A549 (cell line): ENCODE results near the gene EIF4G3.

Source experiments
- BCL3 ChIP-seq: fragments of >200 bp; sonication (Bioruptor Twin); formaldehyde crosslinking; IDR thresholded peaks from 3 replicates; pipeline ENCODE4 v1.6.1; 2016
- CHD4 ChIP-seq: fragments of 200-600 bp; sonication (generic); IDR thresholded peaks from 2 replicates; pipeline ENCODE4 v1.6.1; 2016; ENCODE audit warnings: antibody characterized with exemption, mild to moderate bottlenecking, borderline replicate concordance
- CTCF ChIP-seq: fragments of >200 bp; sonication (Bioruptor Twin); formaldehyde crosslinking; IDR thresholded peaks from 3 replicates; pipeline ENCODE4 v1.5.1; 2016
- EHMT2 ChIP-seq: fragments of 200-600 bp; sonication (generic); IDR thresholded peaks from 2 replicates; pipeline ENCODE4 v1.6.1; 2016; ENCODE audit warnings: antibody characterized with exemption, low read depth, mild to moderate bottlenecking, moderate library complexity
- HOXA7 ChIP-seq: fragments of 250-450 bp; sonication (Bioruptor Pico); IDR thresholded peaks from 2 replicates; pipeline ENCODE4 v1.5.0; 2020; ENCODE audit warnings: mild to moderate bottlenecking, moderate library complexity
- JUN ChIP-seq, 2 experiments: fragments of >200 bp; sonication (Bioruptor Twin); formaldehyde crosslinking; IDR thresholded peaks; 2 replicates in 1 of 2; 3 replicates in 1 of 2; pipeline ENCODE4 v1.6.1; 2016 to 2017
- MAX ChIP-seq: IDR thresholded peaks from 2 replicates; pipeline ENCODE4 v1.6.1; 2012
- POLR2A ChIP-seq: IDR thresholded peaks from 2 replicates; pipeline ENCODE4 v1.6.1; 2012; ENCODE audit warnings: mild to moderate bottlenecking, low read length
- POLR2AphosphoS2 ChIP-seq: conservative IDR thresholded peaks from 2 replicates; pipeline ENCODE4 v1.6.1; 2012; ENCODE audit warnings: low read length, improper control_type of control experiment, inconsistent platforms
- REST ChIP-seq: fragments of 200-600 bp; sonication (generic); IDR thresholded peaks from 2 replicates; pipeline ENCODE4 v1.6.1; 2016; ENCODE audit warnings: antibody characterized with exemption, mild to moderate bottlenecking, moderate library complexity
- RFX5 ChIP-seq: fragments of 450-650 bp; IDR thresholded peaks from 2 replicates; pipeline ENCODE4 v1.7.1; 2014; ENCODE audit warnings: antibody characterized with exemption, mild to moderate bottlenecking, moderate library complexity
- TP53 ChIP-seq: fragments of 250-450 bp; sonication (Bioruptor Pico); IDR thresholded peaks from 2 replicates; pipeline ENCODE4 v1.5.0; 2021; ENCODE audit warnings: mild to moderate bottlenecking, moderate library complexity

GRCh38 chr1:21072721-21073120 lies 104.0 kb downstream of the EIF4G3 start:
- TF ChIP-seq REST (no peak), CTCF (no peak), MAX (no peak), RFX5 (no peak), BCL3 (no peak), CHD4 (no peak), TP53 (CRISPR knock-in tag) (no peak), EHMT2 (no peak), POLR2A (no peak), POLR2AphosphoS2 (no peak), HOXA7 (CRISPR knock-in tag) (no peak), JUN (IDR thresholded peaks at IDR 0.05) (no peak)
